Measurements from ENCODE around the gene DISP3. TPM values are rescaled to one million over a fixed set of nuclear protein-coding genes. Genes with fewer than 3 reads are reported as not detected.

The DISP3 gene
- total RNA-seq, 2 donors from 2014 or later = 0.05 to 0.06 TPM

DNA sequence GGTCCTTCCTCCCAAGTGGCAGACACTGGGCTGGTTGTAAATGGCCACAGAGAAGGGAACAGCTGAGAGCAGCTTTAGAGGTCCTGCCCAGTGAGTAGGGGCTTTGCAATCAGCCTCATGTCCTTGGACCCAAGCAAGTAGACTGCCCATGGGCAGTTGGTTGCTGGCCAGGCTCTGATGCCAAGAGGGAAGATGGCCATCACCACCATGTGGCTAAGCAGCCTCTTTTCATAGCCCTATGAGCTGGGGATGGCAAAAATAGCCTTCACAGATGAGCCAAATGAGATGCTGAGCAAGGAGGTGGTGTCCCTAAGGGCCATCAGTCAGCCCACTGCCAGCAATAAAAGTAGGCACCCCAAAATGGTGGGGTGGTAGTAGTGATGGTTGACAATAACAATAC is 3.2 kb downstream of the DISP3 start:
- ATAC-seq (no peak), DNase-seq (no peak)
- intact Hi-C loops (cut with DNase I) = loop anchor here in 1 of 2 donors (10.0 kb wide), 1 partner anchor 153 kb away; no protein-coding TSS in a partner anchor

DNA sequence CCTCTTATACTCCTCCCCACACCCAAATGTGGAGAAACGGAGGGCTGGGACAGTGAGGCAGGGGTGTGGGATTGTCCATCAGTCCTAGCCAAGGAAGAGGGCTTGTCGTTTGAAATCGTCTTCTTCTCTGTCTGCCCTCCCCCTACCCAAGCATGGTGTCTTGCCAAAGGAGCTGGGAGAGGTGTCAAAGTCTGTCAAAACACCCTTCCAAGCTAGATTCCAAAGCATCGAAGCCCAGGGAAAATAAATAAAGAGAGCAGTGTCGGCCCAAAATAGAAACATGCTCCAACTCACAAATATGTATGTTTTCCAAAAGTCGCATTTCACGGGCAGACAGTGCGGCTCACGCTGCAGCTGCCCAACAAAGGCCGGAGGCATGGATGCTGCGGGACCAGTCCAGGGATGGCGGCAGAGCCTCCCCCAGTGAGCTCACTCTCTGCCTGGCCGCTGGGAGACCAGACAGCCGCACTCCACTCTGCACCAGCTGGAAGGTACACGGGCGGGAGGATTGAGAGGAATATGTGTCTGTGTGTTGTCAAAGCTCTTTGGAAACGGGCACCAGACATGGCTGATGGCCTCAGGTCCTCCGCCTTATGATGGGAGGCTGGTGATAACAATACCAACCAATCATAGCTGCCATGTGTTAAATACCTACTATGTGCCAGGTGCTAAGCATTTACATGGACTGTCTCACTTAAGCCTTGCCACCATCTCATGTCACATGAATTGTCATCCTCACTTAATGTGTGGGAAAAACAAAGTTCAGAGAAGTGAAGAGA is 3.9 kb downstream of the DISP3 start:
- intact Hi-C loops (cut with DNase I) = loop anchor here in 1 of 2 donors (10.0 kb wide), 1 partner anchor 152 kb away; no protein-coding TSS in a partner anchor
- ATAC-seq = no peak
- DNase-seq = no peak

DNA sequence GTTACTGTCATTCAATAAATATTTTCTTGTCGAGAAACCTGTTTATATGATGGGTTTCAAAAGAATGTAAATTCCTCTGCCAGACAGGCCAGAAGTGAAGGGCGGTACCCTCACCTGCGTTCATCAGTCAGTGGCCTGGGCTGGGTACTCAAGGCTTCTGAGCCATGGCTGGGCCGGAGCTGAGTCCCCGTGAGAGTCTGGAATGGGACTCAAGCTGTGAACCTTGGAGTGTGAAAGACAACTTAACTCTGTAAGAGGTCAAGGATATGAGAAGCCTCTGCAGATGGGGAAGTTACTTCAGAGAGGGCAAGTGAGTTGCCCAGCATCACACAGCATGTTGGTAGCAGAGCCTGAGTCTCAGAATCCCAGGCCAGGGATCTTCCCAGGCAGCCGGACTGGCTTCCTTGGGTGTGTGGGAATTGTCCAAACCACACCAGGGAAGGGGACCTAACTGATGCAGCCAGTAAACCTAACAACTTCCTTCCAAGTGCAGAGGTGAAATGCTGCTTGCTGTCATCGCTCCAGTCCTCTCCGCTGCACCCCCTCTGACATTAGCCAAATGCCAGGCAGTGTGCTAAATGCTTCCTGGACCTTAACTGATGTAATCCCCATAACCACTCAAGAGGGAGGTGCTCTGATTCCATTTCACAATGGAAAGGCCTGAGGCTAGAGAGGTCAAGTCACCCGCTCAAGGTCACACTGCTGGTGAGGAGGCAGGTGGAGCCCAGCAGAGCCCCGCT is 4.8 kb downstream of the DISP3 start:
- peak in 1 of 2 donors; percentile 14 for ATAC-seq
- no peak for DNase-seq
- intact Hi-C loops (cut with DNase I) = loop anchor here in 1 of 2 donors (10.0 kb wide), 1 partner anchor 151 kb away; no protein-coding TSS in a partner anchor

DNA sequence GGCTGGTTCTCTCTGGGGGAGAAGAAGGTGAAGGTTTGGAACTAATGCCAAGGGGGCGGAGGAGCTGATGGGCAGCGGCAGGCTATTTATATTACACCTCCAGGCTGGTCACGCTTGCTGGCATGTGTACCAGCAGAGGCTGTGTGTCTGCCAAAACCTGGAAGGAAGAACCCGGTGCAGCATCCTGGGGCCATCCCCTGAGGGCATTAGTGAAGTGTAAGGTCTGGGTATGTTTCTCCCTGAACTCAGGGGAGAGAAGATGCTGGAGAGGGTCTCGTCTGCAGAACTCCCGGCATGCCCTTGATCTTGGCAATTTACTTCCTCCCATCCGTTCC is 5.3 kb downstream of the DISP3 start:
- intact Hi-C loops (cut with DNase I) = loop anchor here in 1 of 2 donors (10.0 kb wide), 1 partner anchor 151 kb away; no protein-coding TSS in a partner anchor
- ATAC-seq = peak; percentile 32 to 50

DNA sequence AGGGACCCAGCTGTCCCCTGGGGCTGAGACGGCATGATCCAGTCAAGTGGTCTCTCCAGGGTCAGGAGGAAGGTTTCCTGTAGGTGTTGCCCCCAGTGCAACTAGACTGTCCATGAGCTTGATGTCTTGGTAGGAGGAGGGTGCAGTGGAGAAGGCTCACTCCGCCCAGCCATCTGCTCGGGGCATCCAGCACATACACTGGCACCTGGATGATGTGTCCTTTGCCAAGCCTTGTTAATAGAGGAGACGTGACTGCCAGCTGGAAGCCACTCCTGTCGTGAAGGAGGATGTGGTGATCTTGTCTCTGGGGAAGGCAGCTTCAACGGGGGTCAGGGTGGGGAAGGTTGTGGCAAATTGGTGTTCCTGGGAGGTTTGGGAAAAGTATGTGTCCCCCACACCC is 6.2 kb downstream of the DISP3 start:
- ATAC-seq (no peak), DNase-seq (no peak)
- intact Hi-C loops (cut with DNase I) = loop anchor here in 1 of 2 donors (10.0 kb wide), 1 partner anchor 150 kb away; no protein-coding TSS in a partner anchor

More for the DNA sequence above, 5.3 kb downstream of the DISP3 start:
- no peak for DNase-seq

DNA sequence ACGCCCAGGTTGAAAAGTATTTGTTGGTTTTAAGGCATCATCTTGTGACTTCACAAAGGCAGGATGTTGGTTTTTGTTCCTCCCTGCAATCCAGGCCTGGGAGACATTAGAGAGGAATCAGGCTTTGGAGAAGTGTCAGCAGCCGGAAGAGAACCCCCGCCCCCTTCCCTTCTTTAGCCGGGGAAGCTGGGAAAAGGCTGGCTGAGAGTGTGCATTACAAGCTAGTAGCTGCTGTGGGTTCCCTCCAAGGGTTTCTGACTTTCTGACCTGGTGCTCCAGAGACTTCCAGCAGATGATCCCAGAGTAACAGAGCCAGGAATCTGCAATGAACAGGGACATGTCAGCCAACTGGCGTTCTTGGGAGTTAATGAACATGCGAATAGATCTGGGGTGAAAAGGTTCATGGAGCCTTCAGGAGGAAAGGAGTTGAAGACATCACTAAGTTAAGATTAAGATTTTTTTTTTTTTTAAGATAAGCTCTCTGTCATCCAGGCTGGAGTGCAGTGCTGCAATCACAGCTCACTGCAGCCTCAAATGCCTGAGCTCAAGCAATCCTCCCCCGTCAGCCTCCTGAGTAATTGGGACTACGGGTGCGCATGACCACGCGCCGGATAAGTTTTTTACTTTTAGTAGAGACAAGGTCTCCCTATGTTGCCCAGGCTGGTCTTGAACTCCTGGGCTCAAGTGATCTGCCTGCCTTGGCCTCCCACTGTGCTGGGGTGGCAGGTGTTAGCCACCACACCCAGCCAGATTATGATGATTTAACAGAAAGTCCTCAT is 7.5 kb downstream of the DISP3 start:
- intact Hi-C loops (cut with DNase I) = loop anchor here in 1 of 2 donors (10.0 kb wide), 1 partner anchor 148 kb away; no protein-coding TSS in a partner anchor
- ATAC-seq (no peak), DNase-seq (no peak)

DNA sequence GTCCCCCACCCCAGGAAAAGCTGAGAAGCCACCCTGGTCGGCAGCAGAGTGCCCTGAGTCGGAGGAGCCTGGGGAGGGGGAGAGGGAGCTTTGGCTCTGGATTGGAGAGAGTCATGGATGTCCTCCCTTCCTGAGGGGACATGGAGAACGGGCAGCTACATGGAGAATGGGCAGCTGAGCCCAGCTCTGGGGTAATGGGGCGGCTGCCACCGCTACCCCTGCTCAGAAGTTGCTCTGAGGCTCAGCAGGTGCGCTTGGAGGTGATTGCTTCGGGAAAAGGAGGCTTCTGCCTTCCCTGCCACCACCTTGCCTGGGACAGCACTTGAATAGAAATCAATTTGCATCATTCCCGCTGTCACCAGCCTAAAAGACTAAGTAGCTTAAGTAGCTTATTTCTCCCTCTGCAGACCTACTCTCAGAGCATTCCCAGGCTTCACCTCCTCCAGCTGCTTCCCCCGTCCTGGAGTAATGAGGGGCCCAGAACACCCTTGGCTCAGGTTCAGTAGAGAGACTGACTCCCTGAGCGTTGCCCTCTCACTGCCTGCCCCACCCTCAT is 8.3 kb downstream of the DISP3 start:
- no peak for ATAC-seq
- intact Hi-C loops (cut with DNase I) = loop anchor here in 1 of 2 donors (10.0 kb wide), 1 partner anchor 148 kb away; no protein-coding TSS in a partner anchor
- no peak for DNase-seq

DNA sequence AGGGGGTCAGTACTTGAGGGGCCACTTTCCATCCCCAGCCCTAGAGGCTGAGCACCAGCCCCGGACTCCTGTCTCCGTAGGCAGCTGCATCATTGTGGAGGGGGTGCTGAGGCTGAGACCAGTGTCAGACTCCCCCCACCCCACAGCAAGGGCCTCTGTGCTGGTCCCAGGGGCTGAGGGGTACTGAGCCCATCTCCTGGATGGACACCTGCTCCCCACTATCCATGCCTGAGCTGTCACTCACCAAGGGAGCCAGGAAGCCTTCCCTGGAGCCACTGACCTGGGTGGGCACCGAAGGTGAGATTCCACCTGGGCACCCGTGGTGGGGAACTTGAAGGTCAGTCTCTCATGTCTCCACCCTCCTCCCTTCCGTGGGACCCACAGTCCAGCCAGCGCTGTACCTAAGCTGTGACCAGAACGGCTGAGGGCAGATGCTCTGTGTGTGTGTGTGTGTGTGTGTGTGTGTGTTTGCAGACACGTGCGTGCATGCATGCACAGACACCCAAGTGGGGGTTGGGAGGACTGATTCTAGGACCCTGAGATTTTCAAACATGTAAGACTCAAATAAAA is 9.3 kb downstream of the DISP3 start:
- no peak for DNase-seq
- no peak for ATAC-seq
- intact Hi-C loops (cut with DNase I) = loop anchor here in 1 of 2 donors (10.0 kb wide), 1 partner anchor 147 kb away; no protein-coding TSS in a partner anchor

DNA sequence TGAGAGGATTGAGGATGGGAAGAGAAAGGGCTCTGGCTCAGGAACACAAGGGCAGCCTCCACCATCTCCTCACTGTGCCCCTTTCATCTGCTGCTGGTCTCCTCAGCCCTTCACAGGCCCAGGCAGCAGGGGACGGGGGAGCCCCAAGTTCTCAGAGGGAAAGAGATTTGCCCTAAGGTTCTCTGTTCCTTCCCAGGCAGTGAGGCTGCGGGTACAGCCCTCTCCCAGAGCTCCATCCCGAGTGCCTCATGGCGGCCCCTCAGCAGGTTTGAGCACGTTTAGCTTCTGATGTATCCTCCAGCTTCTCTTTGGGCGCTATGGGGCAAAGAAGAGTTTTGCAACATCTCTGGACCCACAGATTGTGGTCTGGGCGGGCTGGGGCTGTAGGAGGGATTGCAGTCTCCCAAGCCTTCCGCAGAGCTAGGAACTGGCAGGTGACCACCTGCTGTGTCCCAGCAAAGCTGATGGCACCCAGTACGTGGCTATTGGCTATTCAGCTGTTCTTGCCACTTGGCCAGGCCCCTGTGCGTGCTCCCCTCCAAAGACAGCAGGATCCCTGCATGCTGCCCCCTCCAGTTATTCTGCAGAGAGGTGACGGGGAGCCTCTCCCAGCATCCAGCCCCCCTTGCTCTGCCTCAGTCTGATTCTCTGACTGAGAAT is 10.1 kb downstream of the DISP3 start:
- ATAC-seq = no peak
- DNase-seq = no peak
- intact Hi-C loops (cut with DNase I) = loop anchor here in 1 of 2 donors (10.0 kb wide), 1 partner anchor 146 kb away; no protein-coding TSS in a partner anchor

DNA sequence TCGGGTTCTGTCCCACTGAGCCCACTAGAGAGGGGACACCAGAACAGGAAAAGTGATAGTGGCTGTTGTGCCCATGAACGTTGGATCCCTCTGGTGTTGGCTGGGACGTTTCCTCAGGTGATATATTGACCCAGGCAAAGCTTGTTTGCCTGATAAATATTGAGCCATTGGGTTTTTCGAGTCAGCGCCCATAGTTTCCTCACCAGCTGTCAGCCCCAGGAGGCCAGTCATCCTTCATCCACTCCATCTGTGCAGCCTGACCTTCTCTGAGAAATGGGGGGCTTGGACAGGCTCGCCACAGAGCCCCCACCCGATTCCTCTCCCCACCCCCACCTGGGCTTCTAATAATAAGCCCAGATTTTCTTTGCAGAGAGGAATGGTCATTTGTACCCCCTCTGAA is 13.3 kb downstream of the DISP3 start:
- DNase-seq (no peak), ATAC-seq (no peak)
- intact Hi-C loops (cut with DNase I) = no loop called here

DNA sequence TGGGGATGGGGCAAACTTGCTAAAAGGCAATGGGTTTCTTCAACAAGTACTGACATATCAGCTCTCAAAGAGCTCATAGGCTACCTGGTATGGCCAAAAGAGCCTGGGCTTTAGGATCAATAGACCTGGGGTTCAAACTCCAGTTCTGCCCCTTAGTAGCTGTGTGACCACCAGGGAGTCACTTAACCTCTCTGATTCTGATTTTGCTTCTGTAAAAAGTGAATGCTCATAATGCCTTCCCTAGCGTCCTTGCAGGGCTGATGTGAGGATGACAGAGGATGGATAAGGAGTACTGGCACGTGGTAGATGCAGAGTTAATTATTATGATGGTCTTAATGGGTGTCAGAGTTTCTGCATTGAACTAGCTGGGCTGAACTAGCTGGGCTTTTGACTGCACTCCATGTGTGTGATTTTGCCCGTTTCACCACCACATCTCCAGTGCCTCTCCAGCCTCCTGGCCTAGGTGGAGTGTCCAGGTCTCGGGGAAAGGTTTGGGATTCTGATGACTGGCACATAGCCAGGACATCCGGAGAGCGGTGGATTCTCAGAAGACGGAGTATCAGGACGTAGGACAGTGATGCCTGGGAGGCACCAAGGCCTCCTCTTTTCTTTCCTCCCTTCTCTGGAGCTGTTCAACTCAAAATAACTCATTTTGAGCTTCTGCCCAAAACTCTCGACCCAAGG is 15.2 kb downstream of the DISP3 start:
- ATAC-seq (no peak), DNase-seq (no peak)
- intact Hi-C loops (cut with DNase I) = no loop called here

DNA sequence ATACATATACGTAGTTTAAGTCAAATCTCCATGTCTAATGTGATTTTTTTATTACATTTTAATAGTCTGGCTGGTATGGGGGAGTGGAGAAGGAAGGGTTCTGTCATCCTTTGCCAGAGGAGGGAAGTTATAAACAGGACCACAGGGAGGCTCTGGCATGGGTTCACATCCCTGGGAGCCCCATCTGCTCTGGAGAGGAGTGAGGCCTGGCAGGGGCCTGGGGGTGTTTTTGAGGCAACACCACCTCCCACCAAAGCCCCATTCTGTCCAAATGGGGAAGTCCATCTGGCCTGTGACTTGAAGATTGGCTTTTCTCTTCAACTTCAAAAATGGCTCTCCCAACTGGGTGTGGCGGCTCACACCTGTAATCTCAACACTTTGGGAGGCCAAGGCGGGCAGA is 15.8 kb downstream of the DISP3 start:
- intact Hi-C loops (cut with DNase I) = no loop called here
- ATAC-seq (no peak), DNase-seq (no peak)

DNA sequence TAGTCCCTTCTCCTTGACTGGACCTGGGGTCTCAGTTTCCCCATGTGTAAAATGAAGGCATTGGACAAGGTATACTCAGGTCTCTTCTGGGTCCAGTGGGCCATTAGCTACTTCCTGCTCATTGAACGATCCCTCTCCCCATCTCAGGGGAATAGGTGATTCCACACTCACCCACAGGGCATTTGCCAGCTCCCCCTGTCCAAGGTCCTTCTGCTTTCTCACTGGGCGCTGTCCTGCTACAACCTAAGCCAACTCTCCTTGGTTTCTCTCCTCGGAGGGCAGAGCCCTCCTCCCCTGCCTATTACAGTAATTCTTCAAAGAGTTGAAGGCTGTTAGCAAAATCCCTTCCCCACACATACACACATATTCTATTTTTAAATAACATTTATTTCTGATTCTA is 16.6 kb downstream of the DISP3 start:
- DNase-seq (no peak), ATAC-seq (no peak)
- intact Hi-C loops (cut with DNase I) = no loop called here

DNA sequence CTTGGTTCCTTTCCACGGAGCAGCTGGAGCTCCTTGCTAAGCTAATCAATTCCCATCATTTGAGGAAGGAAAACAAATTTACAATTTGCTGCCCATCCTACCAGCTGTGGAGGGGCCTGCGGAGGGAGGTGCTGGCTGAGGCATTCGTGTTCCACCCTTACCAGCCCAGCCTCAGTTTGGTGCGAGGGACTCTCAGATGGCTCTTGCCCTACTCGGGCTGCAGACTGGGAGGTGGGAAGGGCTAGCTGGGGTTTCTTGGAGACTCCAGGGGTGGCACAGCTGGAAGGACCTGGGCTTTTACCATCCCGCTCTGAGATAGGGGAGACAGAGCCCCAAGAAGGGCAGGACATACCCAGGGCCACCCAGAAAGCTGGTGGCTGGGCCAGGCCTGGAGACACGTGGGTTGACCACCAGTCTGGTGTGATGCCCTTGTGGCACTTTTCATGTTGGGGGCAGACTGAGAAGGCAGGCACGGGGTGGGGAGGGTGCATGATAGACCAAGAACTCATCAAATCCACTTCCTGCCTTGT is 17.7 kb downstream of the DISP3 start:
- ATAC-seq = no peak
- intact Hi-C loops (cut with DNase I) = no loop called here

DNA sequence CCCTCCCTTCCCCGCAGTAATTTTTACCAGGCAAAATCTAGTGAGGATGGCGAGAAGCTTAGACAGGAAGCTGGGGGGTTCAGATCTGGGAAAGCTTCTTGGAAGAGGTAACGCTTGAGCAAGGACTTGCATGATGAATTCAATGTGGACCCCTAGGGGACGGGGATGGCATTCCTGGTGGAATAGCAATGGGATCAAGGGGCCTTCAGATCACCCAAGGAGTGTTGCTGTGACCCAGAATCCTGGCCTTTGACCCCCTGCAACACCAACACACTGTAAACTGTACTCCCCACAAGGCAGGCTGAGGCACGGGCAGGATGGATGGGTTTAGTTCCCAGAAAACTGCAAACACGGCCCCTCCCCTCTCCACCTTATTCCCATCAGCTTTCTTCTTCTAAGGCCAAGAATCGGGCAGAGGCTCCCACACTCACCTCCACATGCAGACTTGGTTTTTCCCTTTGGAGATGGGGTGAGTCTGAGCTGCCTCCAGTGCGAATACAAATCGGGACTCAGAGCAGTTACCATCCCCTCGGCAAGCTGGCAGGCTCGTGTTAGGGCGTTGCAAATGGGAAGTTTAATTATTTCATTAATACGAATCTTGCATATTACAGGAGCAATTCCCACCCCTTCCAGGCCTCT is 20.1 kb downstream of the DISP3 start:
- ATAC-seq (no peak), DNase-seq (no peak)
- intact Hi-C loops (cut with DNase I) = no loop called here

More for the DNA sequence above, 17.7 kb downstream of the DISP3 start:
- no peak for DNase-seq

DNA sequence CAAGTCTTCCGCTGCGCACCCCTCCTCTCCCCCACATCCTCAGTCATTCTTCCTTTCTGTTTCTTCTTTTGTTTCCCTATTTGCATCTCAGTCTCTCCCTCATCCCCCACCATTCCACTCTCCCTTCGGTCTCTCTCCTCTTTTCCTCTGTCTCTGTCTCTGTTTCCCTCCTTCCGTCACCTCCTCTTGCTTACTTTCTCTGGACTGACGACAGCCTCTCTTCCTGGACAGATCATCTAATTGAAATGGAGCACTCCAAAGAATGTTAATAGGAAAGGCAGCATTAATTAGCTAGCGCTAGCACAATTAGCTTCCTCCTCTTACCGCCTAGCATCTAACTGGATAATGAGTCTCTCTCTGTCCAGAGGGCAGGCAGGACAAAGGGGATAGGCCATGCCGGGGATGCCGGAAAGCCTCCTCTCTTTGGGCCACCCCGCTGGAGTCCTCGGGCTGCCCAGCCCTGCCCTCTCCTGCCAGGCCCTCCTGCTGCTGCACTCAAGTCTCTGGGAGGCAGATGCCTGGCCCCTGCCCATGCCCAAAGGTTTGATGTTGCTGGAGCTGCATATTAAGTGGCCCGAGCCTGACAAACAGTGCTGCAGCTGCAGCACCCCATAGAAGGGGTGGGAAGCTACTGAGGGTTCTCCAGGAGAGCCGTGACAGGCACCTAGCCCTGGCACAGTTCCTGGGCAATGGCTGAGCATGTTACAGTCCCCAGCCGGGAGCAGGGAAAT is 20.8 kb downstream of the DISP3 start:
- intact Hi-C loops (cut with DNase I) = no loop called here
- ATAC-seq = no peak
- no peak for DNase-seq
